ENCODE measurements around the gene DSCAML1.

DSCAML1 gene

DNA sequence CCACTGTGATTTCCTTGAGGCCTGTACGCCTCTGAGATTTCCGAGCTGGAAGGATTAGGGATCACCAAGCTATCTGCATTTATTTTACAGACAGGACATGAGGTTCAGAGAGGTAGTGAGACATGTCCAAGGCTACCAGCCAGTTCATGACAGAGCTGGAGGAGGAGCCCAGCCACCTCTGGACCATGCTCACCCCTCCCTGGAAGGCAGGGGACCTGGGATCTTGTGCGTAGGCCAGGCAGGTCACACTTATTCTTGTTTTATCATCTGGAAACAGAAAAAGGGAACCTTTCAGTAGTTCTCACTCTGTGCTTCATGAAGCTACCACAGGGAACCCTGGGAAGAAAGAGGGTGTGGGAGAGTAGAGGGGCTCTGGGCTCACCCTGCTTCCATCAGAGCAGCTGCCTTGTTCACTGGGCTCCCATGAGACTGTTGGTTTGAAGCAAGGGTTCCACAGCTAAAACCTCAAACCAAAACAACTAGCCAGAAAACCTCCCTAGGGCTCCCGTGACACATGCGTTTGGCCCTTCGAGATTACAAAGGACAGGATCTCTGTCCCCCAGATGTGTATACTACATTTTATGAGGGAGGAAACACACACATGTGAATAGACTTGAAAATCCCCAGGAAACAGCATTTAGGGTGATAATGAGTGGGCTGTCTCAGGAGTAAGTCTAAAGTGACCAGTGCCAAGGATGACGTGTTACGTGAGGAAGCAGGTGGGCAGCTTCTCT is 106.4 kb downstream of the DSCAML1 start:
- DNase-seq (ENCODE audit: low read depth in 2 of 2) = no peak

DNA sequence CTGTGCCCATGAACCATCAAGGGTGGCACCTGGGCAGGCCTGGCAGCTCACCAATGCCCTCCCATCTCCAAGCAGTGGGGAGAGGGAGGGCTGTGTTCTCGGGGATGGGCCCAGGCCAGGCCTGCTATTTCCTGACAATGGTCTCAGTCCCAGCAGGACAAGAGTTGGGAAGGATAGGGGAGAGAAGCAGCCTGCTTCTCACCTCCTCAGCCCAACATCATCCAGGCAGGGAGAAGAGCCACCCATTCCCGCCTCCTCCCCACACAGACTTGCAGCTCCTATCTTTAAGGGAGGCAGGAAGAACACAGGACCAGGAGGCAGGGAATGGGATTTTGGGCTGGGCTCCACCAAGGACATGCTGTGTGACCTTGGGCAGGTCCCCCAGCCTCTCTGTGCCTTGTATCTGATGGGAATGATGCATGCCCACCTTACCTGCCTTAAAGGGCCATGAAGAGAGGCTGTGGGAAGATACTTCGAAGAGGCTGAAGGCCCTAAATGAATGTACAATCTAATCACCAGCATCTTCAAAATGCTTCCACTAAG is 108.7 kb downstream of the DSCAML1 start:
- no peak for DNase-seq (ENCODE audit: low read depth in 2 of 2)

DNA sequence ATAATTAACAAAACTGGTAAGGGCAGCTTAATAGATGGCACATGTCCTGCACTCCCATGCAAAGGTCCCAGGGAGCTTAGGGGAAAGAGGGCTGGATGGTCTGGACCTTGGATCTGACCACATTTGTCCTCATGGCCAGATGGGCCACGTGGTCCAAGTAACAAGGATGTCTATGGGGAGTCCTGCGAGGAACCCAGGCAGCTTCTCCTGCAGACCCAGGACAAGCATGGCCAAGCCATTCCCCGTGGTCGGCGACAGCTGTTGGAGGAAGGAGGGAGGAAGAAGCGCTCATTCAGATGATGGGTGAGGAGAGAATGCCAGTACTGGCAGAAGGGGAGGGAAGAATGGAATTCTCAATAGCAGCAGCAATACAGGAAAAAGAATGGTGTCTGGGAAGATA is 109.2 kb downstream of the DSCAML1 start:
- no peak for DNase-seq (ENCODE audit: low read depth in 2 of 2)

DNA sequence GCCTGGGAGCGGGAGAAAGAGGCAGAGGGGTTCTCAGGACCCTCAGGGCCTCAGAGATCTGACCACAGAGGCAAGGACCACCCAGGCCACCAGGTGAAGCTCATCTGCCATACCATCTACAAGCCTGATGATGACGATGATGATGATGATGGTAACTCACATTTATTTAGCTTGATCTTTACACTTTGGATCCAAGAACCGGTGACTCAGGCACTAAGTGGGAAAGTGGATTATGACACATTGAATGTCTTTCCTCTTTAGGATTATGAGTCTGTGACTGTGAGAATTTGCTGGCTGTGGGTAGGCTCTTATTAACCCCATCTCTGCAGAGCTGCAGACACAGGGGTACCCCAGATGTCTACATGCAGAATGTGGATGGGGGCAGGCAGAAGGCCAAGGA is 110.3 kb downstream of the DSCAML1 start:
- DNase-seq (ENCODE audit: low read depth in 2 of 2) = no peak

DNA sequence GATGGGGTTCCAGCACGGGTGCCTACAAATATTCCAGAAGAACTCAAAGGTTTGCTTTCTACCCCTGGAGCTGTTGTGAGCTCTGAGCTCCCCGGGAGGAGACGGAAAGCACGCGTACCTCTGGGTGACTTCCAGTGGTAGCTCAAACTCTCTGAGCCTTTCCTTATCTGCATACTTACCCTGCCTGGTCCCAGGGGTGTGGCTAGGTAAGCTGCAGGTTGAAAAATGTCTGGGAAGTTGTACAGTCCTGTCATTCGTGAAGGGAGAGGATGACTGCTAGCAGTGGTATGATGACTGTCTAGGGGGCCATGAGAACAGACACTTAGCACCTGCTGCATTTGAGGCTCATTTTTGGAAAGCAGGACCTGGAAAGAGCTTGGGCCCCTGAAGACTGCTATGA is 111.5 kb downstream of the DSCAML1 start:
- no peak for DNase-seq (ENCODE audit: low read depth in 2 of 2)

DNA sequence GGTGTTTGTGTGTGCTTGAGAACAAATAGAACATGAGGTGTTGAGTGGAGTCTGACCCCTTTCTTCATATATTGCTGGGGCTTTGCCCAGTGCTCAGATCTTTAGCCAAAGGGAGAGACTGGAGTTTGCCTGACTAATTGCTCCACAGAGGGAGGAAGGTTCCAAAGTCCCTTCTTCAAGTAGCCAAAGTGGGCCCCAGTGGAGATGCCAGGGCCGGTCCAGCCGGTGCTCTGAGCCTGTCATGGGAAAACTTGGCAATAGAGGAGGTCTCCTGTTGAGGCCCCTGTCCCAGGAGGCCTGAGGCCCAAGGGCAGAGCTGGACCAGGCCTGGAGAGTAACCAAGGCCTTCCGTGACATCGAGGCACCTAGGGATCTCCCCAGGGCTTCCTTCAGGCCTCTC is 112.3 kb downstream of the DSCAML1 start:
- DNase-seq (ENCODE audit: low read depth in 2 of 2) = no peak

DNA sequence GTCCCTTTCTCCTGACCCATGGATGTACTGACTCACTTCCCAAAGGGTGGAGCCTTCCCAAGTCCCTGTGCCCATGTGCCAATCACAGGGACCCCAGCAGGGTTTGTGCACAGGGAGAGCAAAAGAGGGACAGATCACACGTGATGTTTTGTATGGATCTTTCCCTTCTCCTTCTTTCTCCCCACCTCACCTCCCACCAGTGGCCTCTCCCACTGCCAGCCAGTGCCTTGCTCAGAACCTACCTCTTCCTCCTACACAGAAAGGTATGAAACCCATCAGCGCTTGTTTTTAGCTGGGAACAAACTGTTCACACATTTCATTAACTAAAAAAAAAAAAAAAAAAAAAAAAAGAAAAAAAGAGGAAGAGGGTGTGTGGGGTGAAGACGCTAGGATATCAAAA is 112.9 kb downstream of the DSCAML1 start:
- no peak for DNase-seq (ENCODE audit: low read depth in 2 of 2)

DNA sequence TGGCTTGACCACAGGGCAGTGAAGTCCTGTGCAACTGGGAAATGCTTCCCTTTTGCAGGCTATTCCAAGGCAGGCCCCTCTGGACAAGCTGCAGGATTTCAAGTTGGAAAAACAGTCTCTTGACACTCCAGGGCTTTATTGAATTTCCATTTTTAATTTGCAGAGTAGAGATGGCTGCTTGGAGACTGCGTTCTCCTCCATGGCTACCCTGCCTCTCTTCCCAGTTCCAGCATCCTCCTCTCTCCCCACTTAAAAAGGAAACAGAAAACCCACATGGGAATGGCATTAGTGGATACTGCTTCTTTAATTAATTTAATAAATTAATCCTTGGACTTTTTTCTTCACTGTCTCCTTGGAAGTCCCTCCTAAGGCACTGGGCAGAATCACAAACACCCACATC is 115.6 kb downstream of the DSCAML1 start:
- no peak for DNase-seq (ENCODE audit: low read depth in 2 of 2)

DNA sequence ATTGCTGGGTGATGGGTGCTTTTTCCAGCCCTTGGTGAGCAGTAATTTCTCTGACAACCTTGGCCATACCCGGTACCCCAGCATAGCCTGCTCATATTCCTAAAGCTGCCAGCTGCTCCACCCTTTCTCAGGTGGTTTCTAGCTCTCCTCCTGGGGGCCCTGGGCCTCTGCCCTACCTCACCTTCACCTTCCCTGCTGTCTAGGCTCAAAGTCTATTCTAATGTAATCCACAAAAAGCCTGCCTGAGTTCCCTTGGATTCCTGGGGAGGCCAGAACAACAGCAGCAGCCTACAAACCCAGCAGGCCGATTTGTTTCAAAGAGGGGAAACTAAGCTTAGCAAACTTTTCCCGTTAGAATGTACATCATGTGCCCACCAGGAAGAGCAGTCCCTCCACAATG is 117.6 kb downstream of the DSCAML1 start:
- no peak for DNase-seq (ENCODE audit: low read depth in 2 of 2)

DNA sequence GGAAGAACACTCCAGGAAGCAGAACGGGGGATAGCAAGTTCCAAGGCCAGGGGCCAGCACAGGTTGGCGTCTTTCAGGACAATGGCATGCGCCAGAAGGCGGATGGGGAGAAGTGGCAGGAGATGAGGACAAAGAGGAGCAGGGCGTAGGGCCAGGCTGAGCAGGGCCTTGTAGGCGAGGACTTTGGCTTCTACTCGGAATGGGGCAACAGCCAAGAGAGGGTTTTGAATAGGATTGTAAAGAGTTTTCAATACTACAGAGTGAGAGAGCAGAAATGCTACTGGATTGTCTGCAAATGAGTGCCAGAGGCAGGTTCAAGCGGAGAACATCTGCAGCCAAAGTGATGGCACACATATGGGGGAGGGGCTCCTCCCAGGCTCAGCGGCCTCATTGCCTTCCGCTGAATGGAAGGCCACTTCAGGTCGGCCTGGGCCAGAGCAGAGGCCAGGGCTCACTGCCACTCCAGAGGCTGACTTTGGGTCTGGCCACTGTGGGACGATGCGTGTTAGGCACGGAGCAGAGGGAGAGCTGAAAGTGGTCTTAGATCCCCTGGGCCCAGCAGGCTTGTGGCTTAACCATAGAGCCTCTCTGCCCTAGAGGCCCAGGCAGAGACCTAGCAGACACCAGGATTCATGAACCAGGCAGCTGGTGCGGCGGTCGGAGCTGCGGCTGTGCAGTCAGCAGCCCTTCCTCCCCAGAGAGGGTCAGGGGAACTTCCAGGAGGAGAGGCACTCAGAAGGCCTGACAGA is 118.2 kb downstream of the DSCAML1 start:
- no peak for DNase-seq (ENCODE audit: low read depth in 2 of 2)

DNA sequence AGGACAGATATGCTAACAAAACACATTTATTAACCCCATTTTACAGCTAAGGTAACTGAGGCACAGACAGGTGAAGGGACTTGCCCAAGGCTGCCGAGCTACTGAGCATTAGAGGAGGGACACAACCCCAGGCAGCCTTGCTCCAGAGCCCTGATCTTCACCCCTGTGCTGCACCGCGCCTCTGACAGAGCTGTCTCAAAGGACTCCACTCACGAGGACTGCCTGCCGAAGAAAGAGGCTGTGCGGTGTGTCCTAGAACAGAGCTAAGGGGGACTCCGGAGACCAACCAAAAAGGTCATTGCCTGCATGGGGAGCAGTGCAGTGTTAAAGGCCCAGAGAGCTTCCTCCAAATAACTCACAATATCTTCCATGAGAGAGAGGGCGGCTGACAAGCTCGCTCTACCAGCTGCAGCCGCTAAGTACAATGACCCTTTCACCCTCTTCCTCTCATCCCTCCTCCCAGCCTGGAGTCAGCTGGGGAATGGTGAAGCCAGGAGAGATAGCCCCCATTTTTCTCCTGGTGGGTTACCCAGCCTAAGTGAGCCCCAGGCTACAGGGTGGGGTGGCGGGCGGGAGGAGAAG is 119.2 kb downstream of the DSCAML1 start:
- DNase-seq (ENCODE audit: low read depth in 2 of 2) = no peak

DNA sequence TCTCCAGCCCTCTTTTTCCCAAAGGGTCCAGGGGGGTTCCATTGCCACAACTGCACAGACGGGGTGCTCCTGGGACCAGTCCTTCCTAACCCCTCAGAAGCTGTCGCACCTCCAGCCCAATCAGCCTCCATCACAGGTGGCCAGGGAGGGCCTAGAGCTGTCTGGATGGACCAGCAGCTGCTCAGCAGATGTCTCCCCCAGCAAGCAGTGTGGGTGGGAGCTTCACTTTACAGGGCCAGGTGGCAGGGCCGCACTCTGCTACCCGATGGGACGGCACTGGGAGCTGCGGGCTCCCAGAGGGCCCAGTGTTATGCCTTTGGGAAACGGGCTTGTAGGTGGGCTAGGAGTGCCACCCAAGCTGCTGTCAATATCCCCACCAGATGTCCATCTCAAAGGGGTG is 120.5 kb downstream of the DSCAML1 start:
- DNase-seq (ENCODE audit: low read depth in 2 of 2) = no peak

DNA sequence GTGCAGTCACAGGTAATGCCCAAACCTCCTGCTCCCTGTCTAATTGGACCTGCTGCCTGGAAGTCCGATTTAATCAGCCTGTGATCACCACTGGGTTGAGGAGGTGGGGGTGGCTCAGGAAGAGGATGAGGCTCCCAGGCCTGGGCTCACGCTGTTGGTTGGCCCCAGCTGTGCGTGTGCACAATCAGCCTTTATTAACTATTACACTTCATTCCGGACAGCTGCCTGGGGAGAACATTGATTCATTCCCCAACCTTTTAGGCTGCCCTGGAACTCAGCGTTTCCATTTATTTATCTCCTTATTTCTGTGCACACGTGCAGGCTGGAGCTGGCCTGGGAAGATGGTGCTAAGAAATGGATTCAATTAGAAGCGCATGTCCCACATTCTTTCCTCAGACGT is 123.4 kb downstream of the DSCAML1 start:
- no peak for DNase-seq (ENCODE audit: low read depth in 2 of 2)

DNA sequence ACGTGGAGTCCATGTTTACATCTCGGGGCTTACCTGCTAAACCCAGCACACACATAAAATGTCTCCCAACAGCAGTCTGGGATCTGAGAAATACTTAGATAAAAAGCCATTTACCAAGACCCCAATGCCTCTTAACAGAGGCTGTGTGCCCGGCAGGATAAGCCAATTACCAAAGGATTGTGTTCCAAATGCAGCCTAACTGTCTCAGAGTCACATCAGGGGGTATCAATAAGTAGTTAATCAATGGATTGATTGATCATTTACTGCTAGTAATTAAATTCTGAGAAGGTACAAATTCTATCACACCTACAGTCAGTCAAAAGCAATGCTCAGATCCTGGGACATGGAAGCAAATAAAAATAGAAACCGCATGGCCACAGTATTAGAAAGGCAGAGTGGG is 125.6 kb downstream of the DSCAML1 start:
- DNase-seq (ENCODE audit: low read depth in 2 of 2) = no peak

DNA sequence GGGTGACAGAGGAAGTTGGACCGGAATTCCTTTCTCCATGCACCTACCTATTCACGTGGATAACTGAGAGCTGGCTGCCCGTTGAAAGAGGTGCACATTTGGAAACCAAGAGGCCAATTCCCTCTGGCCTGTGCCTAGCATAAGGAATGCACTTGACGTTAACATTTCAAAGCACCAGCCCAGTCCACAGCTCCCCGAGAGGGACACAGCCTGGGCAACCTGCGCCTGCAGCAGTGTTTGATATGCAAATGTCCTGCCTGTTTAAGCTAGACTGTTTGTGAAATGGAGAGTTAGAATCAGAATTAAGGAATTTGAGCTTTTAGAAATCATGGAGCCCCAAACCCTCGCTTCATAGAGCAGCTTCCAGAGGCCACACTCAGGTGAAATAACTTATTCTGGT is 126.1 kb downstream of the DSCAML1 start:
- DNase-seq (ENCODE audit: low read depth in 2 of 2) = no peak

DNA sequence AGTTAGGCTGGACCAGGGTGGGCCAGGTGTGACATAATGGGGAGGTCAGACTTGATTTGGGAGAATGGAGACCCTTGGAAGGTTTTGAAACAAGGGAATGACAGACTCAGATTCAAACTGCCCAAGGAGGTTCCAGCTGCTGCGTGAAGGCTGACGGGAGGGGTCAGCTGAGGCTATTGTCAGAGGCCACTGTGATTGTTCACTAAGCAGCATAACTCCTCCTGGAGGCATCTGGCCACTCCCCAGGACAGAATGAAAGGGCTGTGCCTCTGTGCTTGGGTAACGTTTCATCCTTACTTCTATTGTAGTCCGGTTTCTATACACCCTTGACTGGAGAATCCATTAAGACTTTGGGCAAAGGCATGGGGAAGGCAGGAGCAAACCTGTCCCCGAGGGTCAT is 126.6 kb downstream of the DSCAML1 start:
- no peak for DNase-seq (ENCODE audit: low read depth in 2 of 2)

DNA sequence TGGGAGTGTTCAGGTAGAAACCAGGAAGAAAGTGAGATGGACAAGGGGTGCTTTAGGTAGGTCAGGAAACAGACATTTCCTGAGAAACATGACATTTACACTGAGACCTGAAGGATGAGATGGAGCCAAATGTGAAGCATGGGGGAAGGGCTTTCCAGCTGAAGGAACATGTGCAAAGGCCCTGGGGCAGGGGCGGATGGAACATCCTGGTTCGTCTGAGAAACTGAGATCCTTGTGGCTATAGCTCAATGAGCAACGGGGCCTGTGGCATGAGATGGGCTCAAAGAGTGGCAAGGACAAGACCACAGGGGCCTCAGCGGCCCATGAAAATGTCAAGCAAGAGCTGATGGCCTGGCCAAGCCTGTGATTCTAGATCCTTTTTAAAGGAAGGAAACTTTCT is 127.4 kb downstream of the DSCAML1 start:
- DNase-seq (ENCODE audit: low read depth in 2 of 2) = no peak

DNA sequence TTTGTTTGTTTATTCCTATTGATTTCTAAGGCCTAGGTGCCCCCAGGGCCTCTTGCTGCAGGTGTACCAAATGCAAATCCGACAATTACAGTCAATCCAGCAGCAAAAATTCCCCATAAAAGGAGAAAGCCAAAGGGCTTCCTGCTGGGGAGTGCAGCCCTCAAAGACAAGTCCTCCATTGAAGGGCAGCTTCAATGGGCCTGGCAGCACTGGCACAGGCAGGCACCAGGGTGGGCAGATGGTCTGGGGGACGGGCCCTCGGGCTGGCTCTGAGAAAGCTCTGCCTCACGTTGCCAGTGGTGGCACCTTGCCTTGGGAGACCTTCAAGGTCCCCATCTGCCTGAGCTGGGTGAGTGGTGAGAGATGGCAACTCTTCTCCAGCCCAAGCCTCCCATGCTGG is 128.0 kb downstream of the DSCAML1 start:
- DNase-seq (ENCODE audit: low read depth in 2 of 2) = no peak

DNA sequence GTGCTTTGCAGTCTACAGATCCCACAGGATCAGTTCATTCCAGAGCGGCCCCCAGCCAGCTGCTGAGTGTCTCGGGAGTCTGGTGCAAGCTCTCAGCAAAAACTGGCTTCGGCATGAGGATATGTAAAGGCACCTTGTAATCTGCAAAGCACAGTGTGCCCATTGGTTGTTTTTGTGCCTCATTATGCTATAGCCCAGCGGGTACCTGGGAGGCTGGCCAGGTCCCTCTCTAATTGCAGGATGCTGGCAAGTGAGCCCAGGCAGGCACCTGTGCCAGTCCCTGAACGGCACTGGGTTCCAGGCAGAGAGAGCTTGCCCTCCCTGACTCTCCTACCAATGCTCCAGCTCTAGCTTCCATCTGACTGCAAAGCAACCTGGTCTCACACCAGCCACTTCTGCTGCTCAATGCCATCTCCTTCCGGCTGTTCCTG is 128.7 kb downstream of the DSCAML1 start:
- DNase-seq (ENCODE audit: low read depth in 2 of 2) = no peak

DNA sequence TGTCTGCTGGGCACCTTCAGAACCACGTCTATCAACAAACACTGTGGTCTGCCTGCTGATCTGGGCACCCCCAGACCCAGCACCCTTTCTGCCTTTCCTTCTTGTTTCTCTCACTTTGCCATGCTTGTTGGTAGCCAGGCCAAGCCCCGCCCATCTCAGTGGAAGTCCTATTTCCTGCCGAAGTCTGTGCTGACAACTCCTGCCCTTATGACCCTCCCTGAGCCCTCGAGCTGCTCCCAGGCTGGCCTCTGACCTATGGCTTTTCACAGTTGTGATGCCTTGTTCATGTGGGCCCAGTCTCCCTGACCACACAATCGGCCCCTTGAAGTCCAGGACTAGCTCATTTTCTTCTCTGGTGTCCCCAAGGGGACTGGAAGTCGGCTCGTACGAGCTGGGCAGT is 132.1 kb downstream of the DSCAML1 start:
- no peak for DNase-seq (ENCODE audit: low read depth in 2 of 2)

DNA sequence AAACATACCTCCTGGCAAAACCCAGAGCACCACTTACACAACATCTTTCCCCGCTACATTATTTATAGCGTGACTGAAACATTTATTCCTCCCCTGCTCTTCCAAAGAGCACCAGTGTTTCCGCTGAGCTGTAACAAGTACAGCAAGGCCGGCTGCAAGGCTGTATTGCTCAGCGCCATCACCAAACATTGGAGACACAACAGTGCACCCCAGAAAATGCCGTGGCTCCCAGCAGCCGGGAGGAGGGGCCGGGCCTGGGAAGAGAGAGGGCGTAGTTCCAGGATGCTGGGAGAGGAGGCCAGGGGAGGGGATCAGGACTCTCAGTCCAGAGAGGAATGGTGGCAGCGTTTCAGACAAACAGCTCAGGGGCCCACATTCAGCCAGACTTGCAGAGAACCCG is 133.2 kb downstream of the DSCAML1 start:
- no peak for DNase-seq (ENCODE audit: low read depth in 2 of 2)

DNA sequence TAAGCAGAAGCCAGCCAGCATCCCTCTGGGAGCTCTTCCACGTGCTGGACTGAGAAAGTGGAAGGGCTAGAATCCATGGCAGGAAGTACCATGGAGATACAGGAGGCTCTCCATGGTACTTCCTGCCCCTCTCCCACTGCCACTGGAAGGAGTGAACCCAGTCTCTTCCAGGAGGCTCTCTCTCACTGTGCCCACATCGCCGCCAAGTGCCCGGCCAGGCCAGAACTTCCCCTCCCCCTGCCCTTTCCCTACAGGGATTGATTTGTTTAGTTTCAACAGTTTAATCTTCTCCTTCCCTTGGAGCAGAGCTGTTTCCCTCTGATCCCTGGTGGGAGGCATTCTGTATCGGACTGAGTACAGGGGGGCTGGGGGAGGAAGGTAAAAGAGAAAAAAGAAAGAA is 133.6 kb downstream of the DSCAML1 start:
- DNase-seq (ENCODE audit: low read depth in 2 of 2) = no peak
